Stimulated activated naive CD8-positive, alpha-beta T cell treated with anti-CD3 and anti-CD28 coated beads, Interleukin-15, amount 100 ng/mL, for 72 hours (primary cell): Measurements from ENCODE around the gene SLC25A40.
"Not testable (repeated sequence)": the region's sequence is repeated elsewhere in the genome, so short reads cannot be mapped to it uniquely, and the experiment has no call there.

ENCODE experiments used
- ATAC-seq: fragments of 150-1000 bp; cut with Tn5 transposase; 2 replicates; pipeline ENCODE4 v1.10.0; 2021; ENCODE audit warnings: mild to moderate bottlenecking, moderate library complexity
- DNase-seq, 2 donors: peaks; one replicate each; pipeline ENCODE4 v3.0.0; 2021 to 2022
- H3K27ac Mint-ChIP-seq, 2 donors: one replicate each; pipeline ENCODE4 v1.8.0; 2022; ENCODE audit warnings: mild to moderate bottlenecking in 2 of 2, mixed read lengths in 2 of 2, moderate library complexity in 2 of 2
- H3K27me3 Mint-ChIP-seq: one replicate; pipeline ENCODE4 v1.8.0; 2022; ENCODE audit warnings: mixed read lengths
- H3K4me1 Mint-ChIP-seq: one replicate; pipeline ENCODE4 v1.8.0; 2022; ENCODE audit warnings: mild to moderate bottlenecking, mixed read lengths
- H3K4me3 Mint-ChIP-seq, 2 donors: one replicate each; pipeline ENCODE4 v1.8.0; 2022; ENCODE audit warnings: mild to moderate bottlenecking in 2 of 2, mixed read lengths in 2 of 2, moderate library complexity in 1 of 2
- H3K9me3 Mint-ChIP-seq, 2 donors: one replicate each; pipeline ENCODE4 v1.8.0; 2022; ENCODE audit warnings: mixed read lengths in 2 of 2

Gene SLC25A40

DNA sequence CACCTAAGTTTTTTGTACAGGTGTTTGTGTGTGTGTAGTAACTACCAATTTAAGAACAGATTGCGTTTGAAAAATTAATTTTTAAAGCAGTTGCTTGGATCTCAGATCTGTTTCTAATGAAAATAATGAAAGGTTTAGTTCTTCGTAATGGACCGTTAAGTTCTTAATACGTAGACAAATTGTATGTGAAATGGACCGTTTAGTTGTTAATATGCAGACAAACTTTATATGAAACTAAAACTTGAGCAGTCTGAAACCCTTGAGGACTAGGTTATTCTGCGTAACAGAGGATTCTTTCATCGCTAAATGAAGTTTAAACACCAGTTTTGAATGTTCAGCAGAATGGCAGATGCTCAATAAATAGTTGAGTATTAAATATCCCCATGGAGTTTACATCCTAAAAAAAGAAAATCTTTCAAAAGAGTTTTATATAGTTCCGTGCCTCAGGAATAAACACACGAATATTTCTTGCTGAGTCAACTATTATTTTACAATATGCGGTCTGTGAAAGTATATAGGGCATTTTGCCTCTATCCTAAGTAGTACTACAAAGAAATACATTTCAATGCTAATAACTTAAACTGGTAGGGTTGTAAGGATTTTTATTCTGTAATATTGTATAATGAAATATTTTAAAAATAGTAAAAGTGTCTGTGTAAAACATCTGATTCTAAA is 1.3 kb upstream of the SLC25A40 start:
- Mint-ChIP-seq H3K4me1 (peaks cover 54% of the 10 kb centered on the region), H3K9me3 (peaks cover 4 to 7% of the 10 kb centered on the region in 2 donors), H3K4me3 (peak overlapping the region; percentile 85 to 98), H3K27ac (peak overlapping the region; percentile 98), H3K27me3 (no peaks in the 10 kb centered on the region)
- no peak for ATAC-seq
- no peak for DNase-seq

- ATAC-seq = peak; percentile 32
- Mint-ChIP-seq H3K9me3 (peaks cover 10 to 12% of the 10 kb centered on the region in 2 donors), H3K4me3 (peak overlapping the region; percentile 85 to 98), H3K27me3 (no peaks in the 10 kb centered on the region), H3K4me1 (peaks cover 54% of the 10 kb centered on the region), H3K27ac (peak overlapping the region; percentile 98)
- DNase-seq = peak in 1 of 2 donors; percentile 47
Observed at GRCh38 chr7:87876869-87877234, 692 bp upstream of the SLC25A40 start.

GRCh38 chr7:87875151-87876039 is 765 bp downstream of the SLC25A40 start:
- H3K27me3 Mint-ChIP-seq = no peaks in the 10 kb centered on the region
- DNase-seq (no peak), ATAC-seq (peak; percentile 6)
- H3K9me3 Mint-ChIP-seq = peaks cover 14 to 21% of the 10 kb centered on the region in 2 donors
- peak overlapping the region; percentile 85 to 98 for H3K4me3 Mint-ChIP-seq
- H3K4me1 Mint-ChIP-seq = peaks cover 40% of the 10 kb centered on the region
- peak overlapping the region in 1 of 2 donors; percentile 87 for H3K27ac Mint-ChIP-seq

- peaks cover 34% of the 10 kb centered on the region for H3K4me1 Mint-ChIP-seq
- ATAC-seq (no peak), DNase-seq (no peak)
- H3K4me3 Mint-ChIP-seq = peak overlapping the region; percentile 85 to 98
- H3K27me3 Mint-ChIP-seq = no peaks in the 10 kb centered on the region
- peak overlapping the region in 1 of 2 donors; percentile 73 for H3K27ac Mint-ChIP-seq
- peaks cover 14 to 26% of the 10 kb centered on the region in 2 donors for H3K9me3 Mint-ChIP-seq
Observed at GRCh38 chr7:87874066-87874465, 2.1 kb downstream of the SLC25A40 start.

DNA sequence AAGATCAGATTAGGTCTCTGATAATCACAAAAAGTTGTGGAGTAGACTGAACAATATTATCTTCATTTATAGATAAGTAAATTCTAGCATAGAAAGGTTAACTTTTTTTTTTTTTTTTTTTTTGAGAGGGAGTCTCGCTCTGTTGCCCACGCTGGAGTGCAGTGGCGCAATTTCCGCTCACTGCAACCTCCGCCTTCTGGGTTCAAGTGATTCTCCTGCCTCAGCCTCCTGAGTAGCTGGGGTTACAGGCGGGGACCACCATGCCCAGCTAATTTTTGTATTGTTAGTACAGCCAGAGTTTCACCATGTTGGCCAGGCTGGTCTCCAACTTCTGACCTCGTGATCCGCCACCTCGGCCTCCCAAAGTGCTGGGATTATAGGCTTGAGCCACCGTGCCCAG is 2.8 kb downstream of the SLC25A40 start:
- H3K27me3 Mint-ChIP-seq, ATAC-seq, H3K4me3 Mint-ChIP-seq, H3K27ac Mint-ChIP-seq, DNase-seq: not testable (repeated sequence)
- peaks cover 14 to 27% of the 10 kb centered on the region in 2 donors for H3K9me3 Mint-ChIP-seq
- H3K4me1 Mint-ChIP-seq = peaks cover 34% of the 10 kb centered on the region

GRCh38 chr7:87872346-87872745 is 3.8 kb downstream of the SLC25A40 start:
- no peak overlapping the region for H3K27ac Mint-ChIP-seq
- no peak overlapping the region for H3K4me3 Mint-ChIP-seq
- H3K27me3 Mint-ChIP-seq = no peaks in the 10 kb centered on the region
- ATAC-seq (no peak), DNase-seq (no peak)
- peaks cover 19 to 35% of the 10 kb centered on the region in 2 donors for H3K9me3 Mint-ChIP-seq
- peaks cover 34% of the 10 kb centered on the region for H3K4me1 Mint-ChIP-seq

- ATAC-seq (no peak), DNase-seq (no peak)
- H3K4me1 Mint-ChIP-seq = peaks cover 34% of the 10 kb centered on the region
- no peak overlapping the region for H3K27ac Mint-ChIP-seq
- no peak overlapping the region for H3K4me3 Mint-ChIP-seq
- peaks cover 31 to 48% of the 10 kb centered on the region in 2 donors for H3K9me3 Mint-ChIP-seq
- H3K27me3 Mint-ChIP-seq = no peaks in the 10 kb centered on the region
Observed at GRCh38 chr7:87870471-87870870, 5.7 kb downstream of the SLC25A40 start.

GRCh38 chr7:87866533-87866932 is 9.6 kb downstream of the SLC25A40 start:
- not testable (repeated sequence) for H3K27me3 Mint-ChIP-seq, ATAC-seq, H3K4me1 Mint-ChIP-seq, H3K27ac Mint-ChIP-seq, H3K4me3 Mint-ChIP-seq, DNase-seq
- H3K9me3 Mint-ChIP-seq = peaks cover 26 to 36% of the 10 kb centered on the region in 2 donors

DNA sequence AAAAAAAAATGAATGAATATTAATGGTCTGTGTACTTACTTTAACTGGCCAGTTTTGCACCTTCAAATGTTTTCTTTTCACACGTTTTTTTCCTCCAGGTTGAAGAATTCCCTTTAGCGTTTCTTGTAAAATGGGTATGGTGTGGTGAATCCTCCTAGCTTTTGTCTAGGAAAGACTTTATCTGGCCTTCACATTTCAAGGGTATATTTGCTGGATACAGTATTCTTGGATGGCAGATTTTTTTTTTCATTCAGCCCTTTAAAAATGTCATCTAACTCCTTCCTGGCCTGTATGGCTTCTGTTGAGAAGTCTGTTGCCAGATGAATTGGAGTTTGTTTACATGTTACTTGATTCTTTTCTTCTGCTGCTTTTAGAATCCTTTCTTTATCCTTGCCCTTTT is 10.1 kb downstream of the SLC25A40 start:
- Mint-ChIP-seq H3K27ac (no peak overlapping the region), H3K4me3 (no peak overlapping the region), H3K4me1 (peaks cover 7% of the 10 kb centered on the region), H3K9me3 (peaks cover 26 to 34% of the 10 kb centered on the region in 2 donors), H3K27me3 (no peaks in the 10 kb centered on the region)
- ATAC-seq = no peak
- no peak for DNase-seq

GRCh38 chr7:87858417-87859100 is 17.6 kb downstream of the SLC25A40 start:
- H3K4me3 Mint-ChIP-seq = no peak overlapping the region

DNA sequence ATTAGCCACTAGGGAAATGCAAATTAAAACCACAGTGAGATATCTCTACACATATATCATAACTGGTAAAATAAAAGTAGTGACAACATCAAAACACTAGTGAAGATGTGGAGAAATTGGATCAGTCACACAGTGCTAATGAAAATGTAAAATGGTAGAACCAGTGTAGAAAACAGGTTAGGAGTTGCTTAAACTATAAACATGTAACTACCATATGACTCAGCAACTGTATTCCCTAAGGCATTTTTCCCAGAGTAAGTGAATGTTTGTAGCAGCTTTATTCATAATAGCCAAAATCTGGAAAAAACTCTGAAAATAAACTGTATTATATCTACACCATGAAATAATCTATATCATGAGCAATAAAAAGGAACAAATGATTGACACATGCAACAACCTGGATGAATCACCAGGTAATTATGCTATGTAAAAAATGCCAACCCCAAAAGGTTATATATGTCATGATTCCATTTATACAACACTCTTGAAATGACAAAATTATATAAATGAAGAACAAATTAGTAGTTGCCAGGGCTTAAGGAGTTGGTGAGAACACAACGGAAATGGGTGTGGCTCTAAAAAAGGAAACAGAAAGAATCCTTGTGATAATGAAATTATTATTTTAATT is 22.8 kb downstream of the SLC25A40 start:
- DNase-seq (no peak), ATAC-seq (no peak)
- Mint-ChIP-seq H3K4me3 (no peak overlapping the region), H3K27ac (no peak overlapping the region), H3K9me3 (no peaks in the 10 kb centered on the region), H3K27me3 (no peaks in the 10 kb centered on the region), H3K4me1 (peaks cover 11% of the 10 kb centered on the region)

More at GRCh38 chr7:87858417-87859100, 17.6 kb downstream of the SLC25A40 start:
- Mint-ChIP-seq H3K9me3 (peaks cover 0 to under 1% of the 10 kb centered on the region in 2 donors), H3K27me3 (no peaks in the 10 kb centered on the region), H3K4me1 (peaks cover 10% of the 10 kb centered on the region), H3K27ac (peak overlapping the region in 1 of 2 donors; percentile 82)
- DNase-seq = no peak
- ATAC-seq = peak; percentile 81

- Mint-ChIP-seq H3K4me1 (peaks cover 6% of the 10 kb centered on the region), H3K27ac (no peak overlapping the region), H3K9me3 (no peaks in the 10 kb centered on the region), H3K27me3 (no peaks in the 10 kb centered on the region), H3K4me3 (no peak overlapping the region)
- DNase-seq = no peak
- no peak for ATAC-seq
Observed at GRCh38 chr7:87852306-87852705, 23.9 kb downstream of the SLC25A40 start.

DNA sequence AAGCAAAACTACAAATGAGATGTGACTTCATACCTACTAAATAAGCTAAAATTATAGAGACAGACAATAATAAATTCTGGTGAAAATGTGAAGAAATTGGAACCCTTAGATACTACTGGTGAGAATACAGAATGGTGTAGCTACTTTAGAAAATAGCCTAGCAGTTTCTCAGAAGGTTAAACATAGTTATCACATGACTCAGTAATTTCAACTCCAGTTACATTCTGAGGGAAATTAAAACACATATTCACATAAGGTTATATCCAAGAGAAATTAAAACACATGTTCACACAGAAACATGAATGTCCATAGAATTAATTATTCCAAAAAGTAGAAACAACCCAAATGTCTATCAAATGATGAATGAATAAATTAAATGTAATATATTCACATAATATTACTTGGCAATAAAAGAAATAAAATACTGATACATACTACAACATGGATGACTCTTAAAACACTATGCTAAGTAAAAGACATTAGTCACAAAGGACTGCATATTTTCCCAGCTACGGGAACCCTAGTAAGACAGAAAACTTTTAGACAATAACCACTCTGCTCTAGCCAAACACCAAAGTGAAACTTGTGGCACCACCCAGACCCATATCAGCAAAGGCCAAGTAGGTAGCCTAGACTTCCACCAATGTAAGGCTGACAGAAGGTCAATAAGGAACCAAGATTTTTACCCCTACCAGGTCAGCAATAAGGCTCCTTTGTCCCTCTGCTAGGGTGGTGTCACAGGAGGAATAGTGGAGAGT is 25.1 kb downstream of the SLC25A40 start:
- Mint-ChIP-seq H3K4me1 (peaks cover 6% of the 10 kb centered on the region), H3K4me3 (no peak overlapping the region), H3K27ac (peak overlapping the region in 1 of 2 donors; percentile 78), H3K27me3 (no peaks in the 10 kb centered on the region), H3K9me3 (no peaks in the 10 kb centered on the region)
- ATAC-seq (no peak), DNase-seq (no peak)

GRCh38 chr7:87837597-87837996 is 38.6 kb downstream of the SLC25A40 start:
- Mint-ChIP-seq H3K4me3 (no peak overlapping the region), H3K27me3 (no peaks in the 10 kb centered on the region), H3K27ac (no peak overlapping the region), H3K9me3 (no peaks in the 10 kb centered on the region), H3K4me1 (no peaks in the 10 kb centered on the region)
- DNase-seq (no peak), ATAC-seq (no peak)

DNA sequence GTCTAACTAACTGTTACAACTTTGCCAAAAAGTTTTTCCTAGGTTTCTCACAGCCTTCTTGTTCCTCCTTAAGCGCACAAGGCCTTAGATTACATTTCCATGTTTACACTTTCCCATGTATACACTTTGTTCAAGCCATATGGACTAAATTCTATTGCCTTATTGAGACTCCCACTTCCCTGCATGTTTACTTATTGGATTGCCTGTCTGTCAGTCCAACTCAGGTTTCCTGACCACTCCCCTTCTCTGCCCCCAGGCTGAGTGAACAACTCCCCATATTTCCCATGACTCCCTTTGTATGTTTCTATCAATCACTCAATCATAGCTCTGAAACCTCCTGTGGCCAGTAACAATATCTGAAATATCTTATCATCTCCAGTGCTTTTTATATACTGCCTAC is 43.0 kb downstream of the SLC25A40 start:
- H3K27me3 Mint-ChIP-seq = no peaks in the 10 kb centered on the region
- no peak overlapping the region for H3K27ac Mint-ChIP-seq
- no peaks in the 10 kb centered on the region for H3K4me1 Mint-ChIP-seq
- no peaks in the 10 kb centered on the region for H3K9me3 Mint-ChIP-seq
- H3K4me3 Mint-ChIP-seq = no peak overlapping the region
- ATAC-seq (no peak), DNase-seq (no peak)
